Neuronal stem cell (in vitro differentiated cells): ENCODE data around the gene STX11.

Experiments used
- DNase-seq: peaks from one replicate; pipeline ENCODE4 v3.0.0-alpha.2; 2013; ENCODE audit warnings: low spot score
- H2AFZ ChIP-seq: one replicate; pipeline ENCODE4 v1.6.1; 2013; ENCODE audit warnings: mild to moderate bottlenecking, low read length, inconsistent platforms
- H2AK5ac ChIP-seq: 2 replicates; pipeline ENCODE4 v1.6.1; 2013; ENCODE audit warnings: low read depth, mild to moderate bottlenecking, inconsistent platforms, low read length, moderate library complexity, mixed read lengths
- H2BK120ac ChIP-seq: 2 replicates; pipeline ENCODE4 v1.6.1; 2013; ENCODE audit warnings: low read depth, mild to moderate bottlenecking, inconsistent platforms, low read length, moderate library complexity, mixed read lengths
- H2BK12ac ChIP-seq: one replicate; pipeline ENCODE4 v1.6.1; 2013; ENCODE audit warnings: low read length, inconsistent platforms
- H2BK15ac ChIP-seq: 2 replicates; pipeline ENCODE4 v1.6.1; 2013; ENCODE audit warnings: mild to moderate bottlenecking, low read length, inconsistent platforms, mixed read lengths
- H2BK5ac ChIP-seq: one replicate; pipeline ENCODE4 v1.6.1; 2013; ENCODE audit warnings: inconsistent platforms, mild to moderate bottlenecking, low read length, moderate library complexity
- H3K14ac ChIP-seq: one replicate; pipeline ENCODE4 v1.6.1; 2013; ENCODE audit warnings: low read length, inconsistent platforms
- H3K18ac ChIP-seq: 2 replicates; pipeline ENCODE4 v1.6.1; 2013; ENCODE audit warnings: low read length, inconsistent platforms
- H3K23ac ChIP-seq: 2 replicates; pipeline ENCODE4 v1.6.1; 2013; ENCODE audit warnings: low read depth, mild to moderate bottlenecking, mixed read lengths, low read length, inconsistent platforms; ENCODE audit not compliant: poor library complexity
- H3K27ac ChIP-seq: replicated peaks from 3 replicates; pipeline ENCODE4 v1.5.1; 2013; ENCODE audit warnings: low read length, inconsistent platforms
- H3K27me3 ChIP-seq, 3 experiments: 2 replicates each; pipeline ENCODE4 v1.6.1; 2013; ENCODE audit warnings: low read length in 3 of 3, mild to moderate bottlenecking in 2 of 3, inconsistent platforms in 1 of 3, low read depth in 1 of 3, mixed read lengths in 1 of 3, moderate library complexity in 1 of 3; ENCODE audit not compliant: control insufficient read depth in 3 of 3, insufficient read depth in 3 of 3
- H3K36me3 ChIP-seq, 2 donors: replicated peaks in 1 of 2; 2 replicates each; pipeline ENCODE4 v1.6.1; 2013; ENCODE audit warnings: low read length in 2 of 2; ENCODE audit not compliant: control insufficient read depth in 2 of 2, insufficient read depth in 2 of 2
- H3K4ac ChIP-seq: 2 replicates; pipeline ENCODE4 v1.6.1; 2013; ENCODE audit warnings: inconsistent platforms, mild to moderate bottlenecking, low read length, moderate library complexity
- H3K4me1 ChIP-seq, 2 donors: 1 replicate in 1 of 2; 2 replicates in 1 of 2; pipeline ENCODE4 v1.6.1; 2013; ENCODE audit warnings: low read length in 2 of 2, low read depth in 1 of 2; ENCODE audit not compliant: control insufficient read depth in 2 of 2, insufficient read depth in 1 of 2
- H3K4me2 ChIP-seq: one replicate; pipeline ENCODE4 v1.6.1; 2013; ENCODE audit warnings: mild to moderate bottlenecking, low read length, inconsistent platforms; ENCODE audit not compliant: insufficient read depth, poor library complexity, severe bottlenecking
- H3K4me3 ChIP-seq, 2 donors: 2 replicates each; pipeline ENCODE4 v1.5.1; 2013; ENCODE audit warnings: low read length in 2 of 2, mild to moderate bottlenecking in 2 of 2, inconsistent platforms in 1 of 2, moderate library complexity in 1 of 2
- H3K79me1 ChIP-seq: one replicate; pipeline ENCODE4 v1.6.1; 2013; ENCODE audit warnings: low read depth, mild to moderate bottlenecking, inconsistent platforms, low read length, moderate library complexity
- H3K9ac ChIP-seq: one replicate; pipeline ENCODE4 v1.6.1; 2013; ENCODE audit warnings: mild to moderate bottlenecking, low read depth, low read length, inconsistent platforms; ENCODE audit not compliant: poor library complexity
- H3K9me3 ChIP-seq, 2 donors: replicated peaks in 1 of 2; 2 replicates each; pipeline versions ENCODE3 to v1.6.1; 2013; ENCODE audit warnings: low read length in 2 of 2, mild to moderate bottlenecking in 2 of 2, inconsistent platforms in 1 of 2, low read depth in 1 of 2, mixed read lengths in 1 of 2, moderate library complexity in 1 of 2; ENCODE audit not compliant: control insufficient read depth in 2 of 2, insufficient read depth in 1 of 2
- H4K8ac ChIP-seq: one replicate; pipeline ENCODE4 v1.6.1; 2013; ENCODE audit warnings: low read depth, mild to moderate bottlenecking, inconsistent platforms, low read length, moderate library complexity
- H4K91ac ChIP-seq: one replicate; pipeline ENCODE4 v1.6.1; 2013; ENCODE audit warnings: low read length, low read depth, mild to moderate bottlenecking, inconsistent platforms; ENCODE audit not compliant: poor library complexity
- WGBS, 2 donors: extraction: QIAGEN DNeasy Blood & Tissue Kit; methylation state at CpG; one replicate each; pipeline ENCODE4 v1.1.7; 2013; ENCODE audit warnings: missing lambda C conversion rate in 2 of 2, mixed read lengths in 1 of 2; ENCODE audit not compliant: insufficient read length in 2 of 2, insufficient replicate concordance in 1 of 2; ENCODE audit errors: extremely low coverage in 2 of 2; 5-methylcytosine and 5-hydroxymethylcytosine counted together

Gene STX11

GRCh38 chr6:144211160-144211559, 60.8 kb downstream of the STX11 start:
- Histone ChIP-seq H2BK15ac (no peak overlapping the region), H3K9me3 (peaks cover 5 to 10% of the 10 kb centered on the region in 2 donors), H3K4ac (no peak overlapping the region), H2BK12ac (no peak overlapping the region), H2AFZ (no peak overlapping the region), H4K8ac (no peak overlapping the region), H4K91ac (no peak overlapping the region), H3K14ac (no peak overlapping the region), H3K23ac (no peak overlapping the region), H2BK120ac (no peak overlapping the region), H3K79me1 (no peaks in the 10 kb centered on the region), H3K27ac (no peak overlapping the region), H3K9ac (no peak overlapping the region), H3K36me3 (no peaks in the 10 kb centered on the region), H3K18ac (no peak overlapping the region), H3K4me3 (no peak overlapping the region), H2BK5ac (no peak overlapping the region), H3K4me1 (peaks cover 0 to 6% of the 10 kb centered on the region in 2 donors), H3K27me3 (peaks cover 0 to 3% (median 0%) of the 10 kb centered on the region in 3 experiments), H3K4me2 (no peak overlapping the region), H2AK5ac (no peak overlapping the region)
- DNase-seq = no peak
- WGBS, 2 donors = no CpG with 5 or more reads among the region's 7 CpGs

GRCh38 chr6:144213315-144213714, 63.0 kb downstream of the STX11 start:
- Histone ChIP-seq H2BK5ac (no peak overlapping the region), H3K4ac (no peak overlapping the region), H3K36me3 (no peaks in the 10 kb centered on the region), H3K27me3 (peaks cover 0 to 3% (median 0%) of the 10 kb centered on the region in 3 experiments), H2AFZ (no peak overlapping the region), H2AK5ac (no peak overlapping the region), H3K9ac (no peak overlapping the region), H2BK15ac (no peak overlapping the region), H3K4me3 (no peak overlapping the region), H3K14ac (no peak overlapping the region), H3K9me3 (peaks cover 5 to 13% of the 10 kb centered on the region in 2 donors), H2BK120ac (no peak overlapping the region), H3K4me2 (no peak overlapping the region), H3K18ac (no peak overlapping the region), H3K79me1 (no peaks in the 10 kb centered on the region), H2BK12ac (no peak overlapping the region), H4K8ac (no peak overlapping the region), H3K23ac (no peak overlapping the region), H3K27ac (no peak overlapping the region), H3K4me1 (peaks cover 0 to 6% of the 10 kb centered on the region in 2 donors), H4K91ac (no peak overlapping the region)
- no peak for DNase-seq
- no CpG with 5 or more reads among the region's 5 CpGs for WGBS, 2 donors

- Histone ChIP-seq H3K4ac (no peak overlapping the region), H2AK5ac (no peak overlapping the region), H3K4me2 (no peak overlapping the region), H2AFZ (no peak overlapping the region), H3K18ac (no peak overlapping the region), H3K4me3 (no peak overlapping the region), H3K27ac (no peak overlapping the region), H2BK15ac (no peak overlapping the region), H4K8ac (no peak overlapping the region), H2BK12ac (no peak overlapping the region), H3K9me3 (peaks cover 5 to 16% of the 10 kb centered on the region in 2 donors), H3K14ac (no peak overlapping the region), H3K9ac (no peak overlapping the region), H3K79me1 (no peaks in the 10 kb centered on the region), H2BK5ac (no peak overlapping the region), H3K36me3 (no peaks in the 10 kb centered on the region), H3K4me1 (peaks cover 0 to 6% of the 10 kb centered on the region in 2 donors), H3K23ac (no peak overlapping the region), H4K91ac (no peak overlapping the region), H2BK120ac (no peak overlapping the region), H3K27me3 (peaks cover 0 to 3% (median 0%) of the 10 kb centered on the region in 3 experiments)
- WGBS, 2 donors = no CpG with 5 or more reads among the region's 2 CpGs
- DNase-seq = no peak
These were observed 63.7 kb downstream of the STX11 start for GRCh38 chr6:144214029-144214428.

GRCh38 chr6:144214622-144215401, 64.5 kb downstream of the STX11 start:
- no peak overlapping the region for H2BK120ac ChIP-seq
- no peak overlapping the region for H3K9ac ChIP-seq
- H3K36me3 ChIP-seq = no peaks in the 10 kb centered on the region
- no peak overlapping the region for H3K4ac ChIP-seq
- peak overlapping the region in 1 of 2 donors; percentile 65 for H3K4me3 ChIP-seq
- peaks cover 3 to 16% of the 10 kb centered on the region in 2 donors for H3K9me3 ChIP-seq
- H2BK5ac ChIP-seq = no peak overlapping the region
- no peak overlapping the region for H3K4me2 ChIP-seq
- no peak overlapping the region for H3K14ac ChIP-seq
- H3K23ac ChIP-seq = no peak overlapping the region
- no peak overlapping the region for H2BK15ac ChIP-seq
- H2AFZ ChIP-seq = peak overlapping the region; percentile 96
- H3K79me1 ChIP-seq = no peaks in the 10 kb centered on the region
- no peak overlapping the region for H3K27ac ChIP-seq
- peaks cover 0 to 3% (median 0%) of the 10 kb centered on the region in 3 experiments for H3K27me3 ChIP-seq
- H3K4me1 ChIP-seq = peaks cover 0 to 6% of the 10 kb centered on the region in 2 donors
- no peak overlapping the region for H2AK5ac ChIP-seq
- peak overlapping the region; percentile 4 for H3K18ac ChIP-seq
- no peak for DNase-seq
- H2BK12ac ChIP-seq = no peak overlapping the region
- no peak overlapping the region for H4K91ac ChIP-seq
- no peak overlapping the region for H4K8ac ChIP-seq
- WGBS, 2 donors = no CpG with 5 or more reads among the region's 16 CpGs
